NCI-H2196 (cell line): ENCODE data around the gene ZNF76.
"Not testable (repeated sequence)": the region's sequence is repeated elsewhere in the genome, so short reads cannot be mapped to it uniquely, and the experiment has no call there.

ENCODE experiments used
- DNase-seq: peaks from one replicate; lab custom pipeline; 2025; ENCODE audit not compliant: unreplicated experiment; lab: John Stamatoyannopoulos, UW

Gene ZNF76

DNA sequence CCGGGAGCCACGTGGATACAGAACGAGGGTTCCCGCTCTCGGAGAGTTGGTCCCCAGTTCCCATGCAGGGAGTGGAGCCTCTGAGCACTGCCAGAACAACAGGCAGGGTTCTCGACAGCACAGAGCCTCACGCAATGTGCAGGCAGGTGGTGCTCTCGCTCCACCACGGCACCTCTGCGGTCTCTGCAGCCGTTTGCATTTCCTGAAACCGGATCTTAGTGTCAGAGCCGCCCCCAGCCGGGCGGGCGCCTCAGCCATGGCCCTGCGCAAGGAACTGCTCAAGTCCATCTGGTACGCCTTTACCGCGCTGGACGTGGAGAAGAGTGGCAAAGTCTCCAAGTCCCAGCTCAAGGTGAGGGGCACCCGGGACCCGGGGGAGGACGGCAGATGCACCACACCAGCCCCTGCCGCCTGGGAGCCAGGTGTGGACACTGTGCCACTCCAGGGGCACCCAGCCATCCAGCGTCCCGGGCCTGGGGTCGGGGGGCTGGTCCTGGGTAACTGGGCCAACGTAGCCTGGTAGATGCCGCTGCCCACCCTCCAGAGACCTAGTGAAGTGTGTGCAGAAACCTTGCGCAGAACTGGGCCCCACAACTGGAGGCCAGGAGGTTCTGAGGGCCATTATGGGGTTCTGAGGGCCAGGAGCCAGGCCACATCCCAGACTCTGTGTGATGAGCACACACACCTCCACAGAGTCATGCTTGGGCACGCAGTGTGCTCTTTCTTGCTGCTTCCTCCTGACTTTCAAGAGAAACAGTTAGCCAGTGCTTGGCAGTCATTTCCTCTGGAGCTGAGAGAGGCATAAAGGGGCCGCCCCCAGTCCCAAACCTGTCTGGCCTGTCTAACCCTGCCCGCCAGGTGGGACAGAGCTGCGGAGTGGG is 38.3 kb downstream of the ZNF76 start, which contains the start of gene DEF6:
DEF6 (plus strand) TSS at position 218 of the 881 bp plus-strand sequence; CDS start at position 257, 39 bp downstream.
- peak; percentile 92 for DNase-seq

DNA sequence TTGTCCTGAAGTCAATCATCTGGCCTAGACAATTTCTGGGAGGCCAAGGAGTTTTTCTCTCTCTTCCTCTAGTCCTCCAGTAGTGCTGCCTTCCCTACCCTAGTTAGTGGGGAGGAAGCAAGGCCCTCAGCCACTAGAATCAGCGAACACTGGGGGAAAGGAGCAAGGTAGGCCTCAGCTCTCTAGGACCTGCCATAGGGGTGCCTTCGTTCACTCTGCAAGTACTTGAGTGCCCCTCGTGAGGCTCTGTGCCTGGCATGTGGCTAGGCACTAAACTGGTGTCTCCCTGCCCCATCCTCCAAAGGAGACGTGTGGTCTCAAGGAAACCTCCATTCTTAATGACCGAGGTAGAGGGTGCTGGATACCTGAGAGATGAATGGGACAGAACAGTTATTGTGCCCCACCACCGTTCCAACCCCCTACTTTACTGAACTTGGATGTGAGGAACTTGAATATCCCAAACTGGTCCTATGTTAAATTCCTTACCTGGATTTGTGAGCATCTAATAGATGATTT is 39.1 kb downstream of the ZNF76 start:
- DNase-seq: no peak

DNA sequence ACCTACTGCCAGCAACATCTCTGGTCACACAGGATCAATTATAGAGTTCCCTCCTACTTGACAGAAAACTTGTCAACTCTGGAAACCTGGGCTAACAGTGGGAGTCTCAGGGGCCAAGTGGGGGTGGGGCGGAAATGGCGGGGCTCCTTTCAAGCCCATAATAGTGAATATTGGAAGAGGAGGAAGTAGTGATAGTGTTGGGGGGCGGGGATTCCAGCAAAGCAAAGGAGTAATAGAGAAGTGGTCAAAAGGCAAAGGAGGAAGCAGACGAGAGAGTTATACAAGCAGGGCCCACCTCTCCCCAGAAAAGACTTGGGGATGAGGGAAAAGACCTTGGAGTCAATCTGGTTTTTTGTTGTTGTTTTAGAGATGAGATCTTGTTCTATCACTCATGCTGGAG is 40.1 kb downstream of the ZNF76 start:
- DNase-seq: no peak

DNA sequence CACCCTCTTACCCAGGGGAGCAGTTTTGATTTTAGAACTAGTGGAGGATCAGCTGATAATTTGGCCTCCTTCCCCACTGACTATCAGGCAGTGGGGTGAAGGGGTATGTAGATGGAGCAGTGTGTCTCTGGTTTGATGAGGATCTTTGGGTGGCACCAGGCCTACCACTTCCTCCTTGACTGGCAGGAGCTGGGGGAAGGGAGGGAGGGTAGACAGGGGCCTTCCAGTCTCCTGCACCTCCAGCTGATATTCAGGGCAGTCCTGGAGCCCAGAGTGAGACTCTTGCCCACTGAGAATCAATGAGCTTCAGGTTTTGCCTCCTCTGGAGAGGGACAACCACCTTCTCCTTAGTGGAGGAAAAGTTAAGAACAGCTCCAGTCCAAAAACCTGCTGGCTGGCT is 41.3 kb downstream of the ZNF76 start:
- DNase-seq: no peak

DNA sequence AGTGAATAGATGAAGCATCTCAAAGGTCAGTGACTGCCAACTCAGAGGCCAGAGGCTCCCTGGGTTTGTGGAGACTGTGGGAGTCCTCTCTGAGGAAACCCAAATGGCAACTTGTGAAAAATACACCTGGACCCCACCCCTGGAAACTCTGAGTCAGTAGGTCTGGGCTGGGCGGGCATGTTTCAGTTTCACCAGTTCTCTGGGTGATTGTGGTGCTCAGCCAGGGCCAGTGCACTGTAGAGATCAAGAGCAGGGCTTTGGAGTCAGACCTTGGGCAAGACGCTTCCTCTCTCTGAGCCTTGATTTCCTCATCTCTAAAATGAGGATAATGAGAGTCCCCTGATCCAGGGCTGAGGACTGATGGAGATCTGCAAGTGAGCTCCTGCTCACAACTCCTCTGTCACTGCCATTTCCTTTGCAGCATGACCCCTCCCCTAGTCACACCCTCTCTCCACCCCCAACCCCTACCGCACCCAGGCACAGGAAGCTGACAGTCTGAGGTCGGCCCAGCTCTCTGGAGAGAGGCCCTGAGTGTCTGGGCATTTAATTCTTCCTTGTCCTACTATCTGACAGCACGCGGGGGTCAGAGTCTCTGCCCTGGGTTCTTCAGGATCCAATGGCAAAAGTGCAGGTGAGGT is 43.2 kb downstream of the ZNF76 start:
- no peak for DNase-seq

DNA sequence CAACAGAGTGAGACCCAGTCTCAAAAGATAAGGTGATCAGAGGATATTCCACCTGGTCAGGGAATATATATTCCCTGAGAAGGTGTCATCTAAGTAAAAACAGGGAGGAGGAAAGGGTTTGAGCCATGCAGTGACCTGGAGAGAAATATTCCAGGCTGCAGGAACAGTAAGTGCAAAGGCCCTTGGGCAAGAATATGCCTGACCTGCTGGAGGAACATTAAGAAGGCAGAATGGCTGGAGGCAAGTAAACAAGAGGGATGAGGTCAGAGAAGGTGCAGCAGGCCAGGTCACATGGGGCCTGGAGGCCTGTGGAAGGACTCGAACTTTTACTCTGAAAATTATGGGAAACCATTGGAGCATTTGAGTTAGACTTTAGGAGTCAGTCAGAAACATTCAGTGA is 44.8 kb downstream of the ZNF76 start:
- DNase-seq: no peak

DNA sequence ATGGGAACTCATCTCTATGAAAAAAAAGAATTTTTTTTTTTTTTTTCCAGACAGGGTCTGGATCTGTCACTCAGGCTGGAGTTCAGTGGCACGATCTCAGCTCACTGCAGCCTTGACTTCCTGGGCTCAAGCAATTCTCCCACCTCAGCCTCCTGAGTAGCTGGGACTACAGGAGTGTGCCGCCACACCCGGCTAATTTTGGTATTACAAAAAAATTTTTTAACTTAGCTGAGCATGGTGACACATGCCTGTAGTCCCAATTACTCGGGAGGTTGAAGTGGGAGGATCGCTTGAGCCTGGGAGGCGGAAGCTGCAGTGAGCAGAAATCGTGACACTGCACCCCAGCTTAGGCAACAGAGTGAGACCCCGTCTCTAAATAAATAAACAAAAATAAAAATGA is 45.6 kb downstream of the ZNF76 start:
- no peak for DNase-seq

DNA sequence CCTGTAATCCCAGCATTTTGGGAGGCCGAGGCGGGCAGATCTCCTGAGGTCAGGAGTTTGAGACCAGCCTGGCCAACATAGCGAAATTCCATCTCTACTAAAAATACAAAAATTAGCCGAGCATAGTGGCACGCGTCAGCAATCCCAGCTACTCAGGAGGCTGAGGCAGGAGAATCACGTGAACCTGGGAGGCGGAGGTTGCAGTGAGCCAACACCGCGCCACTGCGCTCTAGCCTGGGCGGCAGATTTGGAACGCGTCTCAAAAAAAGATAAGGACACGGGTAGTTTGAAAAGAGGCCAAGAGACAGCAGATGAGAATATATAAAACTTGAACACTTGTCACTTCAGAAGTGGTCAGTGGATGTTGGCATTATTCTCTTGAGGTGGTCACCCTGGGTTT is 47.6 kb downstream of the ZNF76 start:
- not testable (repeated sequence) for DNase-seq

DNA sequence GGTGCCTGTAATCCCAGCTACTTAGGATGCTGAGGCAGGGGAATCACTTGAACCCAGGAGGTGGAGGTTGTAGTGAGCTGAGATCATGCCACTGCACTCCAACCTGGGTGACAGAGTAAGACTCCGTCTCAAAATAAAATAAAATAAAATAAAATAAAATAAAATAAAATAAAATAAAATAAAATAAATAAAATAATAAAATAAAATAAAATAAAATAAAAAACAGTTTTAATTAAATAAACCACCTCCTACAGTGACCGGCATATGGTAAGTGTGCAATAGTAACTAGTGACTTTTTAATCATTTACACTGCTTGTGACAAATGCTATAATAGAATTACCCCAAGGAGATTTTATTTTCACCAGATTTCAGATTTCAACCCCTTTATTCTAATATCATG is 49.0 kb downstream of the ZNF76 start:
- not testable (repeated sequence) for DNase-seq

DNA sequence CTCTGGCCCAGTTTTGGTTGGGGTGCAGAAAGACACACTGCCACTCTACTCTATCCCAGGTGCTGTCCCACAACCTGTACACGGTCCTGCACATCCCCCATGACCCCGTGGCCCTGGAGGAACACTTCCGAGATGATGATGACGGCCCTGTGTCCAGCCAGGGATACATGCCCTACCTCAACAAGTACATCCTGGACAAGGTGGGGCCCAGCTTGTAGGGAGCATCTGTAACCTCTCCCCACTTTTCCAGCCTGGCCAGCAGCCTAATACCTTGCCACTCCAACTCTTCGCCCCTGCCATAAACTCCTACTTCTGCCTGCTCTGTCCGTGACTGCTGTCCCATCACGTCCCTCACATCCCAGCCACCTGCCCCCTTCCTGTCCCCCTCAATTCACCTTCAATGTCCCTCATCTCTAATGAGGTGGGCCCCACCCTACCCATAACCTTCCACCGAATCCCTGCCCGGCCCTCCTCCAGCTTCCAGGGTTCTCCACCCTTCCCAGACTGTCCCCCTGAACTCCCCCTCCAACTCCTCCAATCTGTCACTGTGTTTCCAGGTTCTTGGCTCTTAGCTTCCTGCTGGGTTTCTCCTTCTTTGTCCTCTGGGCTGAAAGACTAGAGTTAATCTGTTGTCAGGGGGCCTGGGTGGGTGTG is 50.2 kb downstream of the ZNF76 start:
- no peak for DNase-seq

DNA sequence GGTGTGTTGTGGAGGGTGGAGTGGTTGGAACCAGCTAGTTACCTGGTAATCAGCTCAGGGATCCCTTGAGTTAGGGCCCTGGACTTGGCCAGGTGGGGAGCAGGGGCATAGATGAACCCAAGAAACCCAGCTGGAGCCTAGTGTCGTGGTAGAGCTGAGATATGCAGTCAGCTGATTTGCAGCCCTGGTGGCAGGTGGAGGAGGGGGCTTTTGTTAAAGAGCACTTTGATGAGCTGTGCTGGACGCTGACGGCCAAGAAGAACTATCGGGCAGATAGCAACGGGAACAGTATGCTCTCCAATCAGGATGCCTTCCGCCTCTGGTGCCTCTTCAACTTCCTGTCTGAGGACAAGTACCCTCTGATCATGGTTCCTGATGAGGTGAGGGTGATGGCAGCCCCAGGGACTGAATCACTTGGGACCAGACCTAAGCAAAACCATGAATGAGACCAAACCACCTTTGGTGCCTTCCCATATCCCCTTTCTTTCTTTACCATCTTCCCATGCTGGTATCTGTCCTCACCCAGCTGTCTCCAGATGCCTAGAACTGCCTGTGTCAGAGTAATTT is 50.8 kb downstream of the ZNF76 start:
- no peak for DNase-seq

DNA sequence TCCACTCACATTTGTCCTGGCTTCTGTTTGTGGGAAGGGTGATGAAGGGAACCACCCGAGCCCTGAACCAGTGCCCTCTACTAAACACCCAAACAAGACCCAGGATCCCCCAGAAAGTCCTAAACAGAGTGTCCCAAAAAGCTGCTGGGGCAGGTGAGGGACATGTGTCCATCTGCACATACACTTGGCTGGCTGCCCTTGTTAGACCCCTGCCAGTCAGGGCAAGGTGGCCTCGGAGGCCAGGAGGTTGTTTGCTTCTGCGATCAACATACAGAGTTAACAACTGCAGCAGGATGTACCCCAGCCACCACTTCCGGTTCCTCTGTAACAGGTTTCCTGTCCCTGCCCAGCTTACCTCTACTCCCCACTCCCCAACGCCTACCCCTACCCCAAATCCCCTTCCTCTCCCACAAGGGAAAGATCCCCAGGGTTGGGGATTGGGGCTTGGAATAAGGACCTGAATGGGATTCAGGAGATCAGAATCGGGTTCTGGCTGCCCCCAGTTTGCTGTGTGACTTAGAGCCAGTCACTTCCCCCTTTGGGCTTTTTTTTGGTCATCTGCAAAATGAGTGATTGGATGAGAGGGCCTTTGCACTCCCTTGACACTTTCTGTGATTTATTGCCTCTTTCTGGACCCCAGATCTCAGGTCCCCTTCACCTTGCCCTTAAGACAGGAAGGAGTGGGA is 52.0 kb downstream of the ZNF76 start:
- no peak for DNase-seq

DNA sequence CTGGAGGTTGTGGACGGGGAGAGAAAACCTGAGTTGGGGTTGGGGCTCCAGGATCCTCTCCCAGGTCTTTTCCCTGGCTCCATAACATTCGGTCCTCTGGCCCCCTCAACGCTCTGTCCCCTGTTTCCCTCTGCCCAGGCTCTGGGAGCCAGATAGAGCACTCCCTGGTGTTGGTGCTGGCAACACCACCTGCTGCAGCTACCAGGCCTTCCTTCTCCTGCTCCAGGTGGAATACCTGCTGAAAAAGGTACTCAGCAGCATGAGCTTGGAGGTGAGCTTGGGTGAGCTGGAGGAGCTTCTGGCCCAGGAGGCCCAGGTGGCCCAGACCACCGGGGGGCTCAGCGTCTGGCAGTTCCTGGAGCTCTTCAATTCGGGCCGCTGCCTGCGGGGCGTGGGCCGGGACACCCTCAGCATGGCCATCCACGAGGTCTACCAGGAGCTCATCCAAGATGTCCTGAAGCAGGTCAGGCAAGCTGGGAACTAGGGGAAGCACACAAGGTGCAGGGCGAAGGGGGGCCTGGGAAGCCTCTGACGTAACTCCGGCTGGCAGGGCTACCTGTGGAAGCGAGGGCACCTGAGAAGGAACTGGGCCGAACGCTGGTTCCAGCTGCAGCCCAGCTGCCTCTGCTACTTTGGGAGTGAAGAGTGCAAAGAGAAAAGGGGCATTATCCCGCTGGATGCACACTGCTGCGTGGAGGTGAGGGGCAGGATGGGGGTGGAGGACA is 52.7 kb downstream of the ZNF76 start:
- no peak for DNase-seq

DNA sequence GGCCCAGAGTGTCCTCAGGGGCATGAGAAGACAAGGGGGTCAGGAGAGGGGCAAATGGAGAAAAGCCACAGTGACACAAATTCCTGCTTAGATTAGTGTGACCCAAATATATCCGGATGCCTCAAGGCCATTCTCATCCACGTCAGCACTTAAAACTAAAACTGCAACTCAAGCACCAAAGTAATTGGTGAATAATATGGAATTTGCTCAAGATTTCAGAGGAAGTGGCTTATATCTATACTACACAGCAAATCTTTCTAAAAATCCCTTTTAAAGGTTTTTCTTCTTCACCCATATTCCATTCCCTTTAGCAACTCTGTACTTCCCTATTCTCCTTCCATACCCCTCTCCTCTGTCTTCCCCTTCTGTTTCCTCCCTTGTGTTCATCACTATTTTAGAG is 53.3 kb downstream of the ZNF76 start:
- DNase-seq: no peak

DNA sequence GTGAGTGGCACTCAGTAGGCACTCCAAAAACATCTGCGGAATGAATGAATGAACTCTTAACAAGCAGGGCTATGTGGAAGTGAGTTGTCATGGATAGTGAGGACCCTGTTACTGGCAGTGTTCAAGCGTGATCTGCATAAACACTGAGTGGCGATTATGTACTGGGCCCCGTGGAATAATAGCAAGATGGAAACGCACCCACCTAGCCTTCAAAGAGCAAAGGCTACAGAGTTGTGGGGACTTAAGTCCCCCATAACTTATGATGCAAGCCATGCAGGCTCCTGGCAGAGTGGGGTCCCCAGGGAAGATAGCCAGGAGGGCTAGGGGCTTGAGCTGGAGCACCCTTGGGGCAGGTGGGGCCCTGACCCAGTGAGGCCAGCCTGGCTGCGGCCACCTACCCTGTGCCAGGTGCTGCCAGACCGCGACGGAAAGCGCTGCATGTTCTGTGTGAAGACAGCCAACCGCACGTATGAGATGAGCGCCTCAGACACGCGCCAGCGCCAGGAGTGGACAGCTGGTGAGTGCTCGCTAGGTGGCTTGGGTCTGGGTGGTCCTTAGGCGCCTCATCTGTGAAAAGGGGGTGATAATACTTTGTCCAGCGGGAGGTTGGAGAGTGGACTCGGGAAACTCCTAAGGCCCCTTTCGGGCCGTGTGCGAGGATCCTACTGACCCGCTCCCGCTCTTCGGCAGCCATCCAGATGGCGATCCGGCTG is 58.1 kb downstream of the ZNF76 start:
- DNase-seq: peak; percentile 43

DNA sequence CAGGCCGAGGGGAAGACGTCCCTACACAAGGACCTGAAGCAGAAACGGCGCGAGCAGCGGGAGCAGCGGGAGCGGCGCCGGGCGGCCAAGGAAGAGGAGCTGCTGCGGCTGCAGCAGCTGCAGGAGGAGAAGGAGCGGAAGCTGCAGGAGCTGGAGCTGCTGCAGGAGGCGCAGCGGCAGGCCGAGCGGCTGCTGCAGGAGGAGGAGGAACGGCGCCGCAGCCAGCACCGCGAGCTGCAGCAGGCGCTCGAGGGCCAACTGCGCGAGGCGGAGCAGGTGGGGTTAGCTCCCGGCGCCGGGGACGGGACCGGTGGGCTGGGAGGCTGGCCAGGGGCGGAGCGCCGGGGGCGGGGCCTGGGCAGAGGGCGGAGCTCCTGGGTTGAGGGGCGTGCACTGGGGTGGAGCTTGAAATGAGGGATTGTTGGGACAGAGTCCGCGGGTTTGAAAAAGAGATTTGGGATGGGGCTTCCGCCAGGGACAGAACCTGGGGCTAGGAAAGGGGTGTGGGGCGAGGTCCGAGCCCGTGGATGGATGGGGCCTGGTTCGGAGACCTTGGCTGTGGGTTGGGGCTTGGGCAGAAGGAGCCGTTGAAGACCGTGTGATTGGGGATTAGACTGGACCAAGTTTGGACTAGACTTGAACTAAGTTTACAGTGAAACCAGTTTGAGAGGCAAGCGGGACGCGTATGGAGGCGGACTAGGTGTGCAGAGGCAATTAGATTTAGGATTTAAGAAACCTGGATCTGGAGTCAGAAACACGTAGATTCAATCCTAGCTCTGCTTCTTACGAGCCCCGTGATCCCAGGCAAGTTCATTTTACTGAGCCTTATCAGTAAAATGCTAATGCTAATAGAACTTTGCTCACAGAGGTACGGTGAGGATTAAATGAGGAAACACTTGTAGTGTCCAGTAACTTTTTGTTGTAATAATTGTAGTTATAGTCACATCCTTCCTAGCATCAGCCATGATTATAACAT is 58.9 kb downstream of the ZNF76 start:
- DNase-seq: peak; percentile 85

DNA sequence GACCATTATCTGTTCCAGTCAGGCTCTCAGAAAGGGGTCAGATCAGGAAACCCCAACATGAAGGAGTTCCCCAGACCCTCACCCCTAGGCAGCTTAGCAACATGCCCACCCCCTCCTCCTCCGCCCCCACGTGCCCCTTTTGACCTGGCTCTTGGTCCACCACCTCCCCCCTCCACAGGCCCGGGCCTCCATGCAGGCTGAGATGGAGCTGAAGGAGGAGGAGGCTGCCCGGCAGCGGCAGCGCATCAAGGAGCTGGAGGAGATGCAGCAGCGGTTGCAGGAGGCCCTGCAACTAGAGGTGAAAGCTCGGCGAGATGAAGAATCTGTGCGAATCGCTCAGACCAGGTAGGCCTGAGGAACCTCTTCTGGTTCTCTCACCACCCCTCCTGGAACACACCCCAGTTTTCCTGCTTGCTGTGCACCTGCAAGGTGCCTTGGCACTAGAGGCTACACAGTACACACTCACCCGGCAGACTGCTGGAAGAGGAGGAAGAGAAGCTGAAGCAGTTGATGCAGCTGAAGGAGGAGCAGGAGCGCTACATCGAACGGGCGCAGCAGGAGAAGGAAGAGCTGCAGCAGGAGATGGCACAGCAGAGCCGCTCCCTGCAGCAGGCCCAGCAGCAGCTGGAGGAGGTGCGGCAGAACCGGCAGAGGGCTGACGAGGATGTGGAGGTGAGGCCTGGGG is 60.0 kb downstream of the ZNF76 start:
- no peak for DNase-seq

DNA sequence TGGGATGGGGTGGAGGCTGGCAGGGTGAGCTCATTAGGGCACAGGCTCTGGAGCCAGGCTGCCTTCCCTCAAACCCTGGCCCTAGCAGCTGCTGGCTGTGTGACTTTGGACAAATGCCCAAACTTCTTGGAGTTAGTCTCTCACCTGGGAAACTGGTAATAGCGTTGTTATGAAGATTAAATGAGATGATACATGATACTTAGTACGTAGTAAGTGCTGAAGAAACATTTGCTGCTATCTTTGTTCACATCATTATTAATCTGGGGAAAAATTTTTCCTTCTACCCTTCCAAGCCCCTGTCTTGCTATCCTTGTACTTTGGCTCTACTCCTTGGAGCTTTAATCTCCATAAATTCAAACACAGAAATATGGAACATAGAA is 60.5 kb downstream of the ZNF76 start:
- no peak for DNase-seq
